Measurements from ENCODE around the gene HEATR9.

The HEATR9 gene

DNA sequence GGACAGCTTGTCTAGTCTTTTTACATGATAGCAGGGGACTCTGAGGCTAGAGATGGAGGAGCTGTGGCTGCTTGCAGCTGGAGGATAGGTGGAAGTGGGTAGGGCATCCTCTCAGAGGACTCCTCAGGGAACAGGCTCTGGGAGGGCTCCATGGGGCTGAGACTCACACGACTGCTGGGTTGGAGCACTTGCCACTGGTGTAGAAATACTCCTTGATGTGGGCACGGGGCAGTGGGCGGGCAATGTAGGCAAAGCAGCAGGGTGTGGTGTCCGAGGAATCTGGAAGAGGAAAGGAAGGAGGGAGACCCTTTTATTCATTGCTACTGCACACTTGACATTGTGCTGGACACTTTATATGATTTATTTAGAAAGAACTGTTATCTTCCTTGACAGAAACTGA, 9.7 kb upstream of the HEATR9 start:
- Mint-ChIP-seq H3K36me3 (no peaks in the 10 kb centered on the region), H3K4me3 (no peak overlapping the region), H3K9me3 (no peaks in the 10 kb centered on the region), H3K27ac (no peak overlapping the region), H3K27me3 (no peaks in the 10 kb centered on the region), H3K4me1 (peaks cover 24% of the 10 kb centered on the region)
- no peak for ATAC-seq

DNA sequence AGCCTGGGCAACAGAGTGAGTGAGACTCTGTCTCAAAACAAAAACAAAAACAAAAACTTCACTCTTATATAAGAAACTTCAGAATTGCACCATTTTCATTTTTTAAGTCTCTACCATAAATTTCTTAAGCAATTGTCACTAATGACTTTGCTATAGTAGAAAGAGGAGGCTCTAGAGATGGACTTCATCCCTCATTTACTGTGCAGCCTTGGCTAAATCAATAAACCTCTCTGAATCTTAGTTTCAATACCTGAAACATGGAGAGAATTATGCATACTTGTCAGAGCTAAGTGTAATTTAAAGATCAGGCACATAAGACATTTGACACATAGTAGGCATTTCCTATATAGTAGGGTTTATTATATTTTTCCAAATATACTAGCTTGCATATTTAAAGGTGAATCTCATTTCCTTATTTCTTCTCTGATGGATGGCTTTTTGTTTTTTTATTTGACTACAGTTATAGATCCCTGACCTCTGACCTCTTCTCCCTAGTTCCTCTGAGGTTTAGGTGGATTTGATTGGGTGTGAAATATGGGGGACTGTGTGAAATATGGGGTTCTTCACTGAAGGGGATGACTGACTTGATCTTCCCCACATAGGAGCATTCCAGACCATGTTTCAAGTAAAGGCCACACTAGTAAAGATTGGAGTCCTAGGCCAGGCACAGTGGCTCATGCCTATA, 8.8 kb upstream of the HEATR9 start:
- peaks cover 24% of the 10 kb centered on the region for H3K4me1 Mint-ChIP-seq
- no peak overlapping the region for H3K4me3 Mint-ChIP-seq
- H3K27ac Mint-ChIP-seq, result no peak overlapping the region
- ATAC-seq, result no peak
- H3K36me3 Mint-ChIP-seq, result no peaks in the 10 kb centered on the region
- no peaks in the 10 kb centered on the region for H3K27me3 Mint-ChIP-seq
- H3K9me3 Mint-ChIP-seq, result no peaks in the 10 kb centered on the region

- no peak for ATAC-seq
- H3K4me1 Mint-ChIP-seq, result peaks cover 24% of the 10 kb centered on the region
- no peak overlapping the region for H3K4me3 Mint-ChIP-seq
- H3K36me3 Mint-ChIP-seq, result no peaks in the 10 kb centered on the region
- no peaks in the 10 kb centered on the region for H3K27me3 Mint-ChIP-seq
- H3K9me3 Mint-ChIP-seq, result no peaks in the 10 kb centered on the region
- no peak overlapping the region for H3K27ac Mint-ChIP-seq
Measured at GRCh38 chr17:35876534-35876933, 7.8 kb upstream of the HEATR9 start.

DNA sequence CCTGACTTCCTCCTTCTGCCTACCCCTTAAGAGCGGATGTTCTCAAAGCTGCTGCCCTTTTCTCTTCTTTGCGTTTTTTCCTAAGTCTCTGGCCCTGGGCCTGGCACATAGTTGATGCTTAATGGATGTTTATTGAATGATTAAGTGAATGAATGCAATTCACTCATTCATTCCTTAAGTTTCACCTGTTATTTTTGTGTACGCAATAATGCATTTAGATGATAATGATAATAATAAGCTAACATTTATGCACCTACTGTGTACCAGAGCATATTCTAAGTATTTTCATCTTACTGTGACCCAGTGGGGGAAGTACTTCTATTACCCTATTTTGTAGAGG, 7.1 kb upstream of the HEATR9 start:
- no peak for ATAC-seq
- Mint-ChIP-seq H3K27ac (peak overlapping the region; percentile 3), H3K9me3 (no peaks in the 10 kb centered on the region), H3K4me1 (peaks cover 20% of the 10 kb centered on the region), H3K4me3 (no peak overlapping the region), H3K27me3 (no peaks in the 10 kb centered on the region), H3K36me3 (no peaks in the 10 kb centered on the region)

DNA sequence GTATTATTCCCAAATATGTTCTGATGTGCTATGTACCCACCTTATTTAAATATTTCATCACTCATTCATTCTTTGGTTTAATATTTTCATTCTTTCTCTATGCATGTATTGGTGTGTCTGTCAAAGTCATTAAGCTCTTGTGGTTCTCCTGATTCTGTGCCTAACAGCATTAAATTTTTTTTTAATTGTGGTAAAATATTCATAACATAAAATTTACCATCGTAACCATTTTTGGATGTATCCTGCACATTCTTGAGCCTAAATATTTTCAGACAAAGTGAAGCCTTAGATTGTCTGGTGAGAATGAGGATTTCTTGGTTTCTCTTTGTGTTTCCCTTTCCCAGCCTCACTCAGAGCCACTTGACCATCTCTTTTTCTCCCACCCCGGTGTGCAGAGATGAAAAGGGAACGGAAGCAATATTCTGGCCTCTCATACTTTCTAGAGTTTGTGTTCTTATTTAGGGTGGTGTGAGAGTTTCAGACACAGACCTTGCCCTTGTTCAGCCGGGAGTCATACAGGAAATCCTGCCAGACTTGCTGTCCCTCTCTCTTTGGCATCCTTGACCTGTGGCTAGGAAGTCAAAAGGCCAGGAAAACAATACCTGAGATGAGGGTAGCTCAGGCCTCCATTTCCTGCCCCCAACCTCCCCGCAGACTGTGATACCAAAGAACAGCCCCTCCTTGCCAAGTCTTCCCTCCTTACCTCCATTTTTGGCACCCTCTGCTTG, 6.5 kb upstream of the HEATR9 start:
- H3K4me3 Mint-ChIP-seq, result no peak overlapping the region
- peak overlapping the region; percentile 3 for H3K27ac Mint-ChIP-seq
- peaks cover 15% of the 10 kb centered on the region for H3K4me1 Mint-ChIP-seq
- ATAC-seq, result no peak
- H3K27me3 Mint-ChIP-seq, result no peaks in the 10 kb centered on the region
- no peaks in the 10 kb centered on the region for H3K9me3 Mint-ChIP-seq
- no peaks in the 10 kb centered on the region for H3K36me3 Mint-ChIP-seq

GRCh38 chr17:35872196-35872980, 3.7 kb upstream of the HEATR9 start:
- no peaks in the 10 kb centered on the region for H3K9me3 Mint-ChIP-seq
- no peak overlapping the region for H3K4me3 Mint-ChIP-seq
- no peaks in the 10 kb centered on the region for H3K36me3 Mint-ChIP-seq
- no peak for ATAC-seq
- no peak overlapping the region for H3K27ac Mint-ChIP-seq
- no peaks in the 10 kb centered on the region for H3K27me3 Mint-ChIP-seq
- H3K4me1 Mint-ChIP-seq, result peaks cover 7% of the 10 kb centered on the region

DNA sequence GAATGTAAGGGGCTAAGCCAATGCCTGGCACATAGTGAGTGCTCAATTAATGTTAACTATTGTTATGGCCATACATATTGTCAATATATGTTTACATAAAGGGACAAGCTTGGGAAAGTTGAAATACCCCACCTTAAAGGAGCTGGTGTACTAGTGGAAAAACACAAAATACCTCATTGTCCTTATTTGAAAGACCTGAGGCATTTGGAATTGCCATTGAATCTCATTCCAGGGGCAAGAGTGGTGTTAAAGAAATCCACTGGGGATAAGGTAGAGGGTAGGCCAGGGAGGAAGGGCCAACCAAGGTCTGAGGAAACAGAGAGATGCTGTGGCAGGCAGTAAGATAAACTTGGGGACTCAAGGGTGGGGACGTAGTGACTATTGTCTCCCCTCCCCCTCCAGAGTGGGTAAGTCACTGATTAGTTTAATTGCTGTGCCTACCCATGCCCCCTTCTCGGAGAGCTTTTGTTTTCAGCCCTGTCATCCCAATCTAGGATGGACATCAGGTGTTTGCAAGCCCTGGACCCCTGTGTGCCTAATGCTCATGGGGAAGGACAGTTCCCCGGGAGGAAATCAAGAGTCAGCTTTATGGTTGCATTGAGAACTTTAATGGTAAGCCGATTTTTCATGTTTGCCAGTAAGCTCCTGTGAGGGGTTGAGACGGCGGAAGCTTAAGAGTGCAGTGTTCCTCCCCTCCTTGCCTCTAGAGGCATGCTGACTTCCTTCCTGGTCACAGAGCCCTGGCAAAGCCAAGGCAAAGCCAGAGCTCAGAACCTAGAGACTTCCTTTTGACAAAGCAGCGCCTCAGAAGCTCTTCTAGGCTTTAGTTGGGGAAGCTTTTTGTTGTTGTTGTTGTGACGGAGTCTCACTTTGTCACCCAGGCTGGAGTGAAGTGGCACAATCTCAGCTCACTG, 2.5 kb upstream of the HEATR9 start:
- H3K4me3 Mint-ChIP-seq, result no peak overlapping the region
- H3K4me1 Mint-ChIP-seq, result peaks cover 7% of the 10 kb centered on the region
- H3K27ac Mint-ChIP-seq, result no peak overlapping the region

GRCh38 chr17:35867574-35867973, 1.1 kb downstream of the HEATR9 start:
- no peak for ATAC-seq
- H3K27ac Mint-ChIP-seq, result no peak overlapping the region
- no peaks in the 10 kb centered on the region for H3K27me3 Mint-ChIP-seq

More for the DNA sequence above, 2.5 kb upstream of the HEATR9 start:
- Mint-ChIP-seq H3K9me3 (no peaks in the 10 kb centered on the region), H3K27me3 (no peaks in the 10 kb centered on the region), H3K36me3 (no peaks in the 10 kb centered on the region)
- ATAC-seq, result no peak

DNA sequence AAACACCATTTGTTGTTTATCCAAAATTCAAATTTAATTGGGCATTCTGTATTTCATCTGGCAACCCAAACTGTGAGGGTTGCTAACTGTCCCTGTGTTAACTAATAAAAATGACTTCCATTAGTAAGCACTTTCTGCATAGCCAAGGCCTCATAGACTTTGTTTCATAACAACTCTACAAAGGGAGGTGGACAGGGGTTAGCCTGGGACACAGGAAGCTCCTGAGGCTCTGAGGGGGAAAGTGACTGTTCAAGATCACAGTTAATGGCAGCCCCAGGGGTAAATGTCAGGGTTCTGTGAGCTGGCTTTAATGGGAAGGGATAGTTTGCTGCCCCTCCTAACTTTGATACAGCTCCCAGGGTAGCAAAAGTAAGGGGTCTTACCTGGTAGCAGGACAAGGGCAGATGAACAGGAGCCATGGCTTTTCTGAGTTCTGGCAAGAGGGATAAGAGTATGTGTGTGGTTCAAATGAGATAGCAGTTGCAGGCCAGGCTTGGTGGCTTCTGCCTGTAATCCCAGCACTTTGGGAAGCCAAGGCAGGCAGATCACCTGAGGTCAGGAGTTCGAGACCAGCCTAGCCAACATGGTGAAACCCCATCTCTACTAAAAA, 2.2 kb downstream of the HEATR9 start:
- H3K27ac Mint-ChIP-seq, result no peak overlapping the region
- H3K4me1 Mint-ChIP-seq, result no peaks in the 10 kb centered on the region
- no peak overlapping the region for H3K4me3 Mint-ChIP-seq
- peaks cover 8% of the 10 kb centered on the region for H3K36me3 Mint-ChIP-seq
- no peaks in the 10 kb centered on the region for H3K9me3 Mint-ChIP-seq
- no peak for ATAC-seq
- no peaks in the 10 kb centered on the region for H3K27me3 Mint-ChIP-seq

More at GRCh38 chr17:35867574-35867973, 1.1 kb downstream of the HEATR9 start:
- Mint-ChIP-seq H3K9me3 (no peaks in the 10 kb centered on the region), H3K4me1 (no peaks in the 10 kb centered on the region), H3K36me3 (peaks cover 8% of the 10 kb centered on the region), H3K4me3 (no peak overlapping the region)

- no peaks in the 10 kb centered on the region for H3K9me3 Mint-ChIP-seq
- H3K36me3 Mint-ChIP-seq, result peaks cover 8% of the 10 kb centered on the region
- ATAC-seq, result no peak
- no peak overlapping the region for H3K4me3 Mint-ChIP-seq
- no peak overlapping the region for H3K27ac Mint-ChIP-seq
- H3K27me3 Mint-ChIP-seq, result no peaks in the 10 kb centered on the region
- no peaks in the 10 kb centered on the region for H3K4me1 Mint-ChIP-seq
Measured at GRCh38 chr17:35865412-35866340, 3.0 kb downstream of the HEATR9 start.

- peaks cover 8% of the 10 kb centered on the region for H3K36me3 Mint-ChIP-seq
- ATAC-seq, result no peak
- no peaks in the 10 kb centered on the region for H3K27me3 Mint-ChIP-seq
- no peak overlapping the region for H3K27ac Mint-ChIP-seq
- H3K4me1 Mint-ChIP-seq, result no peaks in the 10 kb centered on the region
- no peak overlapping the region for H3K4me3 Mint-ChIP-seq
- no peaks in the 10 kb centered on the region for H3K9me3 Mint-ChIP-seq
Measured at GRCh38 chr17:35864853-35865252, 3.8 kb downstream of the HEATR9 start.

GRCh38 chr17:35856603-35857002, 12.1 kb downstream of the HEATR9 start:
- Mint-ChIP-seq H3K36me3 (peaks cover 40% of the 10 kb centered on the region), H3K9me3 (no peaks in the 10 kb centered on the region), H3K4me3 (no peak overlapping the region), H3K27me3 (no peaks in the 10 kb centered on the region), H3K4me1 (no peaks in the 10 kb centered on the region), H3K27ac (no peak overlapping the region)
- no peak for ATAC-seq

GRCh38 chr17:35855965-35856364, 12.7 kb downstream of the HEATR9 start:
- peaks cover 46% of the 10 kb centered on the region for H3K36me3 Mint-ChIP-seq
- H3K27me3 Mint-ChIP-seq, result no peaks in the 10 kb centered on the region
- H3K4me1 Mint-ChIP-seq, result no peaks in the 10 kb centered on the region
- no peak overlapping the region for H3K27ac Mint-ChIP-seq
- no peaks in the 10 kb centered on the region for H3K9me3 Mint-ChIP-seq
- ATAC-seq, result no peak
- H3K4me3 Mint-ChIP-seq, result no peak overlapping the region

Data from stimulated activated memory B cell treated with anti-CD40 and anti-IgM and Interleukin-4, amounts not matched to agents 10 μg/mL and 1 μg/mL and 100 μg/mL, for 72 hours (primary cell).